Type B pancreatic cell (in vitro differentiated cells): ENCODE data around the gene FAM3B. TPM values are rescaled to one million over a fixed set of nuclear protein-coding genes. Genes with fewer than 3 reads are reported as not detected.

Source experiments
- DNase-seq: peaks from one replicate; pipeline ENCODE4 v3.0.0; 2021; ENCODE audit warnings: mixed read lengths; ENCODE audit not compliant: unreplicated experiment; ENCODE audit errors: extremely low spot score
- H3K27ac Mint-ChIP-seq: 2 replicates; pipeline ENCODE4 v1.8.0; 2021; ENCODE audit warnings: mild to moderate bottlenecking, mixed read lengths
- H3K27me3 Mint-ChIP-seq: 2 replicates; pipeline ENCODE4 v1.8.0; 2021; ENCODE audit warnings: mixed read lengths
- H3K36me3 Mint-ChIP-seq: 2 replicates; pipeline ENCODE4 v1.8.0; 2021; ENCODE audit warnings: mixed read lengths
- H3K4me1 Mint-ChIP-seq: one replicate; pipeline ENCODE4 v1.8.0; 2021; ENCODE audit warnings: mixed read lengths; ENCODE audit not compliant: unreplicated experiment
- H3K4me3 Mint-ChIP-seq: 2 replicates; pipeline ENCODE4 v1.8.0; 2021; ENCODE audit warnings: mild to moderate bottlenecking, mixed read lengths
- H3K9me3 Mint-ChIP-seq: 2 replicates; pipeline ENCODE4 v1.8.0; 2021; ENCODE audit warnings: mixed read lengths
- total RNA-seq: library from RNA; stranded (reverse); gene quantifications from 2 replicates; pipeline ENCODE4 v1.2.1, GENCODE V29; 2021; ENCODE audit warnings: low replicate concordance
- TF ChIP-seq, protein P1 (sequence below): fragments of 200-600 bp; sonication (generic); conservative IDR thresholded peaks from 2 replicates; pipeline ENCODE4 v1.5.0; 2021; ENCODE audit warnings: antibody characterized with exemption, mild to moderate bottlenecking

The FAM3B gene
- total RNA-seq, 1 donor from 2014 or later: 10.3 TPM

DNA sequence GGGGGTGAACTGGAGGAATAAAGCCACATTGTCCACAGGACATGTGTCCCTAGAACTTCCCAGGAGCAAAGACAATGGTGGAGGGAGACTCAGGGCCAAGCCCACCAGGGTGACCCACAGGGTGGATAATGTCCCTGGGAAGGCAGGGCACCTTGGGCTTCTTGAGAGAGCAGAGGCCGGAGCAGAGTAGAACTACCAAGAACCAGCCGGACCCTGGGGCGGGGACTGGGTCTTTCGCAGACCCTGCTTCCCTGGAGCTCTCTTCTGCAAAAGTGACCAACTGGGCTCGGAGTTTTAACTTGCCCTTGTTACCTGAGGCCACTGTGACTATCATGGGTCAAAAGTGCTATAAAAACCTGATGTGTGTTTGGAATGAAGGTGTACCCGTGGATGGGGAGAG is 875 bp upstream of the FAM3B start:
- H3K9me3 Mint-ChIP-seq: no peaks in the 10 kb centered on the region
- H3K27ac Mint-ChIP-seq: no peak overlapping the region
- TF ChIP-seq, protein P1, sequence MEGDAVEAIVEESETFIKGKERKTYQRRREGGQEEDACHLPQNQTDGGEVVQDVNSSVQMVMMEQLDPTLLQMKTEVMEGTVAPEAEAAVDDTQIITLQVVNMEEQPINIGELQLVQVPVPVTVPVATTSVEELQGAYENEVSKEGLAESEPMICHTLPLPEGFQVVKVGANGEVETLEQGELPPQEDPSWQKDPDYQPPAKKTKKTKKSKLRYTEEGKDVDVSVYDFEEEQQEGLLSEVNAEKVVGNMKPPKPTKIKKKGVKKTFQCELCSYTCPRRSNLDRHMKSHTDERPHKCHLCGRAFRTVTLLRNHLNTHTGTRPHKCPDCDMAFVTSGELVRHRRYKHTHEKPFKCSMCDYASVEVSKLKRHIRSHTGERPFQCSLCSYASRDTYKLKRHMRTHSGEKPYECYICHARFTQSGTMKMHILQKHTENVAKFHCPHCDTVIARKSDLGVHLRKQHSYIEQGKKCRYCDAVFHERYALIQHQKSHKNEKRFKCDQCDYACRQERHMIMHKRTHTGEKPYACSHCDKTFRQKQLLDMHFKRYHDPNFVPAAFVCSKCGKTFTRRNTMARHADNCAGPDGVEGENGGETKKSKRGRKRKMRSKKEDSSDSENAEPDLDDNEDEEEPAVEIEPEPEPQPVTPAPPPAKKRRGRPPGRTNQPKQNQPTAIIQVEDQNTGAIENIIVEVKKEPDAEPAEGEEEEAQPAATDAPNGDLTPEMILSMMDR: no peak
- H3K4me3 Mint-ChIP-seq: peak overlapping the region; percentile 81
- peaks cover 4% of the 10 kb centered on the region for H3K4me1 Mint-ChIP-seq
- no peaks in the 10 kb centered on the region for H3K36me3 Mint-ChIP-seq
- DNase-seq: no peak
- H3K27me3 Mint-ChIP-seq: peaks cover 36% of the 10 kb centered on the region

DNA sequence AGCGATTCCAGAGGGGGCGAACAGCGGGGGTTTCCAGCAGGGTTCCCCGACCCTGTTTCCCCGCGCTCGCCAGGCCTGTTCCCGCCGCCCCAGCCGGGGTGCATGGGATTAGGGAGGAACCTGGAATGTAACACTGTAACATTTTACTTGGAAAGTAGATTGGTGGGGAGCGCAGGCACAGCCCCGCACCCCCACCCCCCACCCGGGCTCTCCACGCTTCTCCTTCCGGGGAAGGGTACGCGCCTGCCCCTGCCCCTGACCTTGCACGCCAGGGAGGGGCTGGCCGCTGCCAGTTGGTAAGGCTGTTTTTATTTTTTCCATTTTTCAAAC is 427 bp downstream of the FAM3B start:
- TF ChIP-seq, protein P1: no peak
- Mint-ChIP-seq H3K27ac (no peak overlapping the region), H3K9me3 (no peaks in the 10 kb centered on the region), H3K27me3 (peaks cover 36% of the 10 kb centered on the region), H3K4me1 (peaks cover 9% of the 10 kb centered on the region), H3K4me3 (peak overlapping the region; percentile 82), H3K36me3 (no peaks in the 10 kb centered on the region)
- DNase-seq: no peak

DNA sequence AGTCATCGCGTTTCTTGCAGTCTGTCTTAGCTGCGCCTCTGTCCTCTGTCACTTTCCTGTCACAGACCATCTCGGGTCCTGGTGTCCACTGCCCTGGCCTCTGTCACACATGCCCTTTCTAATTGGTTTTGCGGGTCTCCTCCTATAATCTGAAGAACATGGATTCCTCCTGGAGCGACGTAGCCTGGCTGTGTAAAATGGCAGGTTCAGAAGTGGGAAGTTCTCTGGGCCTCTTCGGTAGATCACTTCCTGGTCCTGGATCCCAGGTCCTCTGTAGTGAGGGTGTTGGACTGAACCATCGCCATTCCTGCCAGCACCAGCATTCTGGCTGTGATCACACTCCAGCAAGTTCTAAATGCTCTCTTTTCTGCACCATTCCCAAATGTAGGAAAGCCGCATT is 857 bp downstream of the FAM3B start:
- H3K36me3 Mint-ChIP-seq: no peaks in the 10 kb centered on the region
- H3K27ac Mint-ChIP-seq: no peak overlapping the region
- no peak for DNase-seq
- no peaks in the 10 kb centered on the region for H3K9me3 Mint-ChIP-seq
- TF ChIP-seq, protein P1: no peak
- H3K27me3 Mint-ChIP-seq: peaks cover 34% of the 10 kb centered on the region
- H3K4me3 Mint-ChIP-seq: peak overlapping the region; percentile 82
- H3K4me1 Mint-ChIP-seq: peaks cover 9% of the 10 kb centered on the region

DNA sequence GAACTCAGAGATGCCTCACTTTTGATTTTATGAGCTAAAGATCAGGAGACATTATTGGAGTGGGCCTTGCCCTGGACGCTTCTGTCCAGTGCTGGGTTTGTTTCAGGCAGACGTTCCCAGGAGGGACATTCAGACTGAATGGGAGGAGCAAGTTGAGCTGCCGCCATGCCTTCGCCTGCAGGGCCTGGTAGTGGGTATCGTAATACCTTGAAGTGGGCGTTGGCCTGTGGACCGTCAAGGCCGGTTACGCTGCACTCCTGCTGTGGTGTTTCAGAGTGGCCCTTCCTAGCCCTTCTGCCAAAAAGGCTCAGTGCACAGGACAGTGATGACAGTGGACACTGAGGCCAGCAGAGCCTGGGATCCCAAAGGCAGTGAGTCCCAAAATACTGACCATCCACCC is 1.6 kb downstream of the FAM3B start:
- Mint-ChIP-seq H3K9me3 (no peaks in the 10 kb centered on the region), H3K27me3 (peaks cover 31% of the 10 kb centered on the region), H3K36me3 (no peaks in the 10 kb centered on the region), H3K4me1 (peaks cover 9% of the 10 kb centered on the region), H3K27ac (no peak overlapping the region), H3K4me3 (no peak overlapping the region)
- DNase-seq: no peak
- TF ChIP-seq, protein P1: no peak

DNA sequence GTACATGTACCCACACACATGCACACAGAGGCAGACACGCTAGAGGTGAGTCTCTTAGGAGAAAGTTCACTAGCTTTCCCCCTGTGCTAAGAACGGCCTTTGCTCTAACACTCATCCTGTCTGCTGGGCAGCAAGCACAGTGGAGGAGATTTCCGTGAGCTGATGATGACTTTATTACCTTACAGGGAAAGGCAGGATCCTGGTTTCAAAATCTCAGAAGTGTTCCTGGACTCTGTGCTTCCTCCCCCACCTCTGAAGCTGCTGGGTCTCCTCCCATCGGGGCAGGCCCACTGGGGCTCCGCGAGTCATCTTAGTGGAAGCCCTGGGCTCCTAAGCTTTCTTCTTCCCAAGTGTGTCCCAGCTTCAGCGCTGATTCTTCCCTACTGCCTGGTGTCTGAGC is 2.7 kb downstream of the FAM3B start:
- no peaks in the 10 kb centered on the region for H3K9me3 Mint-ChIP-seq

More for the DNA sequence above, 2.7 kb downstream of the FAM3B start:
- Mint-ChIP-seq H3K36me3 (no peaks in the 10 kb centered on the region), H3K27ac (no peak overlapping the region), H3K4me1 (peaks cover 9% of the 10 kb centered on the region), H3K4me3 (no peak overlapping the region), H3K27me3 (peaks cover 30% of the 10 kb centered on the region)
- DNase-seq: no peak
- TF ChIP-seq, protein P1: no peak
